ENCODE measurements around the gene TMEM100. TPM values are rescaled to one million over a fixed set of nuclear protein-coding genes. Genes with fewer than 3 reads are reported as not detected.

TMEM100 gene
- total RNA-seq, 1 donor from 2014 or later: 13.5 TPM

Other genes starting within 250 kb of the TMEM100 start
- gene SMIM36, start 211.4 kb downstream of the TMEM100 start, total RNA-seq: not detected
- gene PCTP, start 28.2 kb upstream of the TMEM100 start, total RNA-seq: 20.3 TPM